Panc1 (cell line): ENCODE measurements around the gene TUBE1. TPM values are rescaled to one million over a fixed set of nuclear protein-coding genes. Genes with fewer than 3 reads are reported as not detected.

Experiments used
- ATAC-seq: fragments of 200-7000 bp; cut with Tn5 transposase; 2 replicates; pipeline ENCODE4 v1.9.1; 2020; ENCODE audit warnings: mild to moderate bottlenecking, moderate library complexity
- BruUV-seq: library from RNA; stranded (reverse); fragments of 400-500 nt; replicated peaks from 2 replicates; lab custom pipeline; 2021; lab: Mats Ljungman, UMichigan
- CTCF ChIA-PET: fragments of 300-600 bp; sonication (Branson Sonifier 250); formaldehyde crosslinking; loops from one replicate; lab custom pipeline; 2022; ENCODE audit warnings: antibody characterized with exemption; lab: Charles Lee
- POLR2A ChIA-PET: fragments of 300-600 bp; sonication (Branson Sonifier 250); formaldehyde crosslinking; loops from one replicate; lab custom pipeline; 2022; ENCODE audit warnings: antibody characterized with exemption; lab: Charles Lee
- DNase-seq: peaks from one replicate; pipeline ENCODE4 v3.0.0-alpha.2; 2010; ENCODE audit warnings: low read depth, low spot score
- H3K27ac ChIP-seq: 2 replicates; pipeline ENCODE4 v1.5.1; 2011; ENCODE audit warnings: mild to moderate bottlenecking, low read length, inconsistent platforms
- H3K27me3 ChIP-seq: fragments of 200-500 bp; sonication (Bioruptor generic); 2 replicates; pipeline ENCODE4 v1.6.0; 2014; ENCODE audit warnings: low read length, inconsistent platforms; ENCODE audit not compliant: control insufficient read depth, insufficient read depth
- H3K36me3 ChIP-seq: fragments of 200-500 bp; sonication (Bioruptor generic); 2 replicates; pipeline ENCODE4 v1.5.1; 2014; ENCODE audit warnings: inconsistent platforms, mild to moderate bottlenecking, low read length, moderate library complexity; ENCODE audit not compliant: control insufficient read depth, insufficient read depth
- H3K4me1 ChIP-seq: 2 replicates; pipeline ENCODE4 v1.5.1; 2011; ENCODE audit warnings: inconsistent platforms, mild to moderate bottlenecking, low read length, moderate library complexity; ENCODE audit not compliant: control insufficient read depth, insufficient read depth
- H3K4me3 ChIP-seq, 2 experiments: 2 replicates each; pipeline ENCODE4 v1.5.1; 2011 to 2012; ENCODE audit warnings: low read depth in 2 of 2, low read length in 2 of 2, mild to moderate bottlenecking in 2 of 2, inconsistent platforms in 1 of 2, moderate library complexity in 1 of 2
- H3K9me3 ChIP-seq: fragments of 200-500 bp; sonication (Bioruptor generic); 2 replicates; pipeline ENCODE4 v1.5.1; 2014; ENCODE audit warnings: low read depth, mild to moderate bottlenecking, inconsistent platforms, low read length, moderate library complexity; ENCODE audit not compliant: control insufficient read depth, insufficient read depth
- POLR2AphosphoS5 ChIP-seq: IDR thresholded peaks from 2 replicates; pipeline ENCODE4 v1.6.1; 2012; ENCODE audit warnings: mild to moderate bottlenecking, low read depth, low read length, moderate library complexity
- SIN3A ChIP-seq: IDR thresholded peaks from 2 replicates; pipeline ENCODE4 v1.6.1; 2012; ENCODE audit warnings: low read depth, mild to moderate bottlenecking, low read length, moderate library complexity, borderline replicate concordance; ENCODE audit not compliant: insufficient read depth
- TCF7L2 ChIP-seq: IDR thresholded peaks from 2 replicates; pipeline ENCODE4 v1.6.1; 2011; ENCODE audit warnings: mild to moderate bottlenecking, low read depth, low read length, inconsistent platforms
- in situ Hi-C: cut with HindIII; loops from 2 replicates; pipeline ENCODE4 v1.10.0; 2016; ENCODE audit warnings: low sequenced_read_pairs, low pct_unique_long_range_greater_than_20kb
- intact Hi-C: fragments of 100-400 bp; cut with micrococcal nuclease; formaldehyde crosslinking; loops from one replicate; pipeline ENCODE4 v1.10.0; 2022; ENCODE audit not compliant: unreplicated experiment
- total RNA-seq: library from RNA; stranded (reverse); gene quantifications from one replicate; pipeline ENCODE4 v1.2.1, GENCODE V29; 2021; ENCODE audit not compliant: unreplicated experiment
- TF ChIP-seq, protein P1 (sequence below), 2 experiments: IDR thresholded peaks; 2 replicates each; pipeline ENCODE4 v1.6.1; 2011 to 2012; ENCODE audit warnings: low read depth in 2 of 2, control low read depth in 1 of 2, low read length in 1 of 2, mild to moderate bottlenecking in 1 of 2, moderate library complexity in 1 of 2; ENCODE audit not compliant: insufficient read depth in 1 of 2
- TF ChIP-seq, protein P2 (sequence below): fragments of 450-650 bp; IDR thresholded peaks from 2 replicates; pipeline ENCODE4 v1.5.1; 2017; ENCODE audit warnings: mild to moderate bottlenecking

Gene TUBE1
- total RNA-seq, 1 experiment from 2014 or later, result 22.3 TPM

DNA sequence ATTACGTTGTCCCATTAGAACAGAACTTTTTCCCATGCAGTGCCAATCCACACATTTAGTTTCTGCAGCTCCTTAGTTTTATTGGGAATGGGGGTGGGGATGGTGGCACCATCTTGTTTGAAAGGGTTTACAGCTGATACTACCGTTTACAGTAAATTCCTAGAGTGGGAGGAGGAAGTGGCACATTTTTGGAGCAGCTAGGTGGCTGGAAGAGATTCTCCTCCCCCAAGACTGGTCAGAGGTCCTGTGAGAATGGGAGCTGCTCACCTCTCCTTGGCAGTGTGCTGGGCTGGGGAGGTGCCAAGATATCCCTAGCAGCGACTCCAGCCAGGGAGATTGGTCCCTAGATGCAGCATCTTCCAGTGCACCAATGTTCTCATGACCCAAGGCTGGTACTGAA lies 45.7 kb downstream of the TUBE1 start:
- TF ChIP-seq TCF7L2 (no peak), POLR2AphosphoS5 (no peak), SIN3A (no peak)
- TF ChIP-seq, protein P1, sequence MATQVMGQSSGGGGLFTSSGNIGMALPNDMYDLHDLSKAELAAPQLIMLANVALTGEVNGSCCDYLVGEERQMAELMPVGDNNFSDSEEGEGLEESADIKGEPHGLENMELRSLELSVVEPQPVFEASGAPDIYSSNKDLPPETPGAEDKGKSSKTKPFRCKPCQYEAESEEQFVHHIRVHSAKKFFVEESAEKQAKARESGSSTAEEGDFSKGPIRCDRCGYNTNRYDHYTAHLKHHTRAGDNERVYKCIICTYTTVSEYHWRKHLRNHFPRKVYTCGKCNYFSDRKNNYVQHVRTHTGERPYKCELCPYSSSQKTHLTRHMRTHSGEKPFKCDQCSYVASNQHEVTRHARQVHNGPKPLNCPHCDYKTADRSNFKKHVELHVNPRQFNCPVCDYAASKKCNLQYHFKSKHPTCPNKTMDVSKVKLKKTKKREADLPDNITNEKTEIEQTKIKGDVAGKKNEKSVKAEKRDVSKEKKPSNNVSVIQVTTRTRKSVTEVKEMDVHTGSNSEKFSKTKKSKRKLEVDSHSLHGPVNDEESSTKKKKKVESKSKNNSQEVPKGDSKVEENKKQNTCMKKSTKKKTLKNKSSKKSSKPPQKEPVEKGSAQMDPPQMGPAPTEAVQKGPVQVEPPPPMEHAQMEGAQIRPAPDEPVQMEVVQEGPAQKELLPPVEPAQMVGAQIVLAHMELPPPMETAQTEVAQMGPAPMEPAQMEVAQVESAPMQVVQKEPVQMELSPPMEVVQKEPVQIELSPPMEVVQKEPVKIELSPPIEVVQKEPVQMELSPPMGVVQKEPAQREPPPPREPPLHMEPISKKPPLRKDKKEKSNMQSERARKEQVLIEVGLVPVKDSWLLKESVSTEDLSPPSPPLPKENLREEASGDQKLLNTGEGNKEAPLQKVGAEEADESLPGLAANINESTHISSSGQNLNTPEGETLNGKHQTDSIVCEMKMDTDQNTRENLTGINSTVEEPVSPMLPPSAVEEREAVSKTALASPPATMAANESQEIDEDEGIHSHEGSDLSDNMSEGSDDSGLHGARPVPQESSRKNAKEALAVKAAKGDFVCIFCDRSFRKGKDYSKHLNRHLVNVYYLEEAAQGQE (IDR thresholded peaks at IDR 0.05; ENCODE audit: insufficient read depth in 1 of 2, low read depth in 2 of 2, low read length in 1 of 2), result no peak
- TF ChIP-seq, protein P2, sequence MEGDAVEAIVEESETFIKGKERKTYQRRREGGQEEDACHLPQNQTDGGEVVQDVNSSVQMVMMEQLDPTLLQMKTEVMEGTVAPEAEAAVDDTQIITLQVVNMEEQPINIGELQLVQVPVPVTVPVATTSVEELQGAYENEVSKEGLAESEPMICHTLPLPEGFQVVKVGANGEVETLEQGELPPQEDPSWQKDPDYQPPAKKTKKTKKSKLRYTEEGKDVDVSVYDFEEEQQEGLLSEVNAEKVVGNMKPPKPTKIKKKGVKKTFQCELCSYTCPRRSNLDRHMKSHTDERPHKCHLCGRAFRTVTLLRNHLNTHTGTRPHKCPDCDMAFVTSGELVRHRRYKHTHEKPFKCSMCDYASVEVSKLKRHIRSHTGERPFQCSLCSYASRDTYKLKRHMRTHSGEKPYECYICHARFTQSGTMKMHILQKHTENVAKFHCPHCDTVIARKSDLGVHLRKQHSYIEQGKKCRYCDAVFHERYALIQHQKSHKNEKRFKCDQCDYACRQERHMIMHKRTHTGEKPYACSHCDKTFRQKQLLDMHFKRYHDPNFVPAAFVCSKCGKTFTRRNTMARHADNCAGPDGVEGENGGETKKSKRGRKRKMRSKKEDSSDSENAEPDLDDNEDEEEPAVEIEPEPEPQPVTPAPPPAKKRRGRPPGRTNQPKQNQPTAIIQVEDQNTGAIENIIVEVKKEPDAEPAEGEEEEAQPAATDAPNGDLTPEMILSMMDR, result no peak
- no peaks in the 10 kb centered on the region for H3K9me3 ChIP-seq
- ATAC-seq, result no peak
- H3K27ac ChIP-seq, result no peak overlapping the region
- in situ Hi-C loops, result no loop called here
- intact Hi-C loops, result loop anchor here (10.0 kb wide), 1 partner anchor 787 kb away; a partner anchor contains a TSS
- CTCF ChIA-PET, result interaction anchor here (0.6 to 1.5 kb wide), 2 partner anchors 319 to 332 kb away, joined by 3 to 5 read pairs; no protein-coding TSS in a partner anchor
- BruUV-seq, result no TSS peak
- POLR2A ChIA-PET, result no interaction called here
- H3K27me3 ChIP-seq, result no peaks in the 10 kb centered on the region
- no peak overlapping the region for H3K4me3 ChIP-seq
- H3K4me1 ChIP-seq, result peaks cover 14% of the 10 kb centered on the region; the same call in 1 of the 2 replicates
- H3K36me3 ChIP-seq, result no peaks in the 10 kb centered on the region
- DNase-seq, result no peak

DNA sequence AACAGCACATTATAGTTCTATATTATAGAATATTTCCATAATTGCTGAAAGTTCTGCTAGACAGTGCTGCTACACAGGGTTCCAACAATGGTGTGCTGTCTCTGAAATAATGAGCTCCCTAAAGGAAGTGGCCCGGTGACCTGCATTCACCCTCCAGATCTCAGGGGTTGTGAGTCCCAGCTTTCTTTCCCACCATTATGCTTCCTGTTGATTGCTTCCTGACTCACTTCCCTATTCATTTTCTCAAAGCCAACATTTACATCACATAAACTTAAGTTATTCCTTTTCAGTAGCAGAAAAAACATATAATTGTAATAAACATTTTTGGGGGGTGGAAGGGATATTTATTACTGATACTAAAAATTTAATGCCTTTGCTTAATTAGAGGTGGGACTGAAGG lies 46.3 kb downstream of the TUBE1 start:
- Histone ChIP-seq H3K27me3 (no peaks in the 10 kb centered on the region), H3K9me3 (no peaks in the 10 kb centered on the region), H3K4me3 (no peak overlapping the region), H3K36me3 (no peaks in the 10 kb centered on the region), H3K27ac (no peak overlapping the region), H3K4me1 (peaks cover 14% of the 10 kb centered on the region; the same call in 1 of the 2 replicates)
- DNase-seq (no peak), ATAC-seq (no peak)
- in situ Hi-C loops (no loop called here), intact Hi-C loops (loop anchor here (10.0 kb wide), 1 partner anchor 786 kb away; a partner anchor contains a TSS)
- no TSS peak for BruUV-seq
- ChIA-PET CTCF (interaction anchor here (1.5 kb wide), 1 partner anchor 331 kb away, joined by 5 read pairs; no protein-coding TSS in a partner anchor), POLR2A (no interaction called here)
- TF ChIP-seq, protein P2, result no peak
- TF ChIP-seq TCF7L2, result no peak
